ENCODE results near the gene ELOVL7. TPM values are rescaled to one million over a fixed set of nuclear protein-coding genes. Genes with fewer than 3 reads are reported as not detected.

ELOVL7 gene
- total and polyA plus RNA-seq, 9 donors: 0.13 to 5.9 (median 0.60) TPM

DNA sequence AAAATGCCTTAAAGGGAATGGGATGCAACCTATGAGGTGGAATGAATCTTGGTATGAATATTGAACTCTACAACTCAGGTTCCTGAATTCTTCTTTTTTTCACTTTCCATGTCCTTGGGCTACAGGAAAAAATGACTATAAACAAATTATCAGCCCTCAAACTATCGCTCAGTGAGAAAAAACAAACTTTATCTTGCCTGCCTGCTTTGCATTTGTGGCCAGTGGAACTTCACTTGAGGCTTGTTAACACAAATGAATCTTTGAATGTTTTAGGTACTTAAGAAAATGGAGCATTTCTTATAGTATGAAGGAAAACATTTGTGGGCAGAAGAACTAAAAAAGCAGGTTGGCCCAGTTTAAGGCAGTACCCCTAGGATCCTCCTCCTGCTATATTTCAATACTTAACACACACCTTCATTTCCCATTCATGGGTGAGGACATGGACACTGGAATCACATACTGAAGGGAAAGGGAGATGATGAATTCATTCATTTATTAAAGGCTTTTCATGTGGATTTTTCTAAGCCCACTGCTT lies 34.1 kb downstream of the ELOVL7 start:
- Histone ChIP-seq H3K4me3 (no peak overlapping the region), H3K36me3 (no peaks in the 10 kb centered on the region), H3K27ac (no peak overlapping the region), H3K4me1 (ENCODE audit: insufficient read depth) (no peaks in the 10 kb centered on the region), H3K27me3 (no peaks in the 10 kb centered on the region), H3K9me3 (no peaks in the 10 kb centered on the region)
- intact Hi-C loops (cut with DNase I): no loop called here
- WGBS, 3 donors: 12 to 57% (median 14%) methylated on average over 1 of the region's 1 CpG
- no peak for DNase-seq
- TF ChIP-seq POLR2A (IDR thresholded peaks at IDR 0.05) (no peak), EP300 (IDR thresholded peaks at IDR 0.05) (no peak)
- TF ChIP-seq, protein P1, sequence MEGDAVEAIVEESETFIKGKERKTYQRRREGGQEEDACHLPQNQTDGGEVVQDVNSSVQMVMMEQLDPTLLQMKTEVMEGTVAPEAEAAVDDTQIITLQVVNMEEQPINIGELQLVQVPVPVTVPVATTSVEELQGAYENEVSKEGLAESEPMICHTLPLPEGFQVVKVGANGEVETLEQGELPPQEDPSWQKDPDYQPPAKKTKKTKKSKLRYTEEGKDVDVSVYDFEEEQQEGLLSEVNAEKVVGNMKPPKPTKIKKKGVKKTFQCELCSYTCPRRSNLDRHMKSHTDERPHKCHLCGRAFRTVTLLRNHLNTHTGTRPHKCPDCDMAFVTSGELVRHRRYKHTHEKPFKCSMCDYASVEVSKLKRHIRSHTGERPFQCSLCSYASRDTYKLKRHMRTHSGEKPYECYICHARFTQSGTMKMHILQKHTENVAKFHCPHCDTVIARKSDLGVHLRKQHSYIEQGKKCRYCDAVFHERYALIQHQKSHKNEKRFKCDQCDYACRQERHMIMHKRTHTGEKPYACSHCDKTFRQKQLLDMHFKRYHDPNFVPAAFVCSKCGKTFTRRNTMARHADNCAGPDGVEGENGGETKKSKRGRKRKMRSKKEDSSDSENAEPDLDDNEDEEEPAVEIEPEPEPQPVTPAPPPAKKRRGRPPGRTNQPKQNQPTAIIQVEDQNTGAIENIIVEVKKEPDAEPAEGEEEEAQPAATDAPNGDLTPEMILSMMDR (IDR thresholded peaks at IDR 0.05): no peak

DNA sequence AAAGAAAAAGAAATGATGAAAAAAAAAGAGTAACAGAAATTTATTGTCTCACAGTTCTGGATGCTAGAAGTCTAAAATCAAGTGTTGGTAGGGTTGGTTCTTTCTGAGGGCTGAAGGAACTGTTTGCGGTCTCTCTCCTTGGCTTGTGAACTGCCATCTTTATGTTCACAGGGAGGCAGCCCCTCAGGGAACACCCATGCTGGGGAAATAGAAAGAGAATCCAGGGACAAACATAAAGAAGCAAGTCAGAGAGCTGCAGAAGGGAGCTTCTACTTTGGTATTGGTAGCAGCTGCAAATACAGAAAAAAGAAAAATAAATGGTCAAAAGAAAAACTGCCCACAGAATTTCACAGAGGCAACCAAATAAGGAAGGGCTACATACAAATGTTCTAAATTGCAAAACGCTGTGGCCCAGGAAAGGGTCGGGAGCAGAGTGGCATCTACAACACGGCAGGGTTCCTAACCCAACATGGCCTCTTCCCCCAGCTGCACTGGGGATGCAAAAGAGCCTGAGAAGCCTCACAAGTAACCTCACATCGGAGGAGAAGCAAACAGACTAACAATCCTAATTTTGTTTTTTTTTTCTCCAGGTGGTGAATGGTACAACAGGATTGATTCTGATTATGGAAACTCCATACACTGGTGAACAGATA lies 37.4 kb downstream of the ELOVL7 start:
- Histone ChIP-seq H3K27ac (no peak overlapping the region), H3K27me3 (no peaks in the 10 kb centered on the region), H3K4me3 (no peak overlapping the region), H3K9me3 (no peaks in the 10 kb centered on the region), H3K36me3 (no peaks in the 10 kb centered on the region), H3K4me1 (ENCODE audit: insufficient read depth) (no peaks in the 10 kb centered on the region)
- WGBS, 3 donors: 52 to 65% (median 57%) methylated on average over 5 of the region's 5 CpGs
- TF ChIP-seq POLR2A (IDR thresholded peaks at IDR 0.05) (no peak), EP300 (IDR thresholded peaks at IDR 0.05) (no peak)
- TF ChIP-seq, protein P1 (IDR thresholded peaks at IDR 0.05): no peak
- no peak for DNase-seq
- intact Hi-C loops (cut with DNase I): no loop called here

DNA sequence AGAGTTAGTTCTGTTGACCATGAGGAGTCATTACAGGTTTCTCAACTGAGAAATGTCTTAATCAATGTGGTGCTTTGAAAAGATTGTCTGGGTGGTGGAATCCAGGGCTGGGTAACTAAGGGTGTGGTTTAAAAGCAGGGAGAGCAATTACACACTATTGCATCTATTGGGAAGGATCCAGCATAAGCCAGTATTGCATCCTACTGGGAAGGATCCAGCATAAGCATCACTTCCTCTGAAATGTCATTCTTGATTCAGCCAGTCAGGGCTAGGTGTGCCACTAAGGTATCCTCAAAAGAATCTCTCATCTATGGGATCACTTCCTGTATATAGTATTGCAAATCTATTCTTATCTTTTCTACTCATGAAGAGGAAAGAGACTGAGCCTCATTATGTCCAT lies 38.6 kb downstream of the ELOVL7 start:
- DNase-seq: no peak
- Histone ChIP-seq H3K4me1 (ENCODE audit: insufficient read depth) (no peaks in the 10 kb centered on the region), H3K36me3 (no peaks in the 10 kb centered on the region), H3K27ac (no peak overlapping the region), H3K9me3 (no peaks in the 10 kb centered on the region), H3K4me3 (no peak overlapping the region), H3K27me3 (no peaks in the 10 kb centered on the region)
- intact Hi-C loops (cut with DNase I): no loop called here
- TF ChIP-seq POLR2A (IDR thresholded peaks at IDR 0.05) (no peak), EP300 (IDR thresholded peaks at IDR 0.05) (no peak)
- TF ChIP-seq, protein P1 (IDR thresholded peaks at IDR 0.05): no peak

DNA sequence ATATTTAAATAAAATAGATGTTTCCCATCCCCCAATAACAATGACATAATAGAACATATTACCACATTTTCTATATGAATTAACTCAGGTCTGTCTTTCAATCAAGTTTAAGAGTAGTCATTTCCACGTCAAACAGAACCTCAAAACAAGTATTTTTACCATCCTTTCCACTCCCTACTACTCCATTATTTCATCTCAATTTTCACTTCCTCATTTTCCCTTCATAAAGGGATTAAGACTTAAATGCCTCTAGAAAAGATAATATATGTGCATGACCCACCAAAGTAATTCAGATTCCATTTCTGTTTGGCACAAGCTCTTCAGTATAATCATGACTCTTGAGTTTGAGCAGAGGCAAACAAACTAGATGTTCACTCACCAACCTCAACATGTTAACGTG lies 40.4 kb downstream of the ELOVL7 start:
- Histone ChIP-seq H3K36me3 (no peaks in the 10 kb centered on the region), H3K9me3 (no peaks in the 10 kb centered on the region), H3K4me3 (no peak overlapping the region), H3K27me3 (no peaks in the 10 kb centered on the region), H3K27ac (no peak overlapping the region), H3K4me1 (ENCODE audit: insufficient read depth) (no peaks in the 10 kb centered on the region)
- intact Hi-C loops (cut with DNase I): no loop called here
- TF ChIP-seq POLR2A (IDR thresholded peaks at IDR 0.05) (no peak), EP300 (IDR thresholded peaks at IDR 0.05) (no peak)
- TF ChIP-seq, protein P1 (IDR thresholded peaks at IDR 0.05): no peak
- no peak for DNase-seq
- 71 to 87% (median 72%) methylated on average over 2 of the region's 2 CpGs for WGBS, 3 donors

All from ovary (tissue), 9 donors.